Measurements from ENCODE around the gene PRPF38A.
"Not testable (repeated sequence)": the region's sequence is repeated elsewhere in the genome, so short reads cannot be mapped to it uniquely, and the experiment has no call there.

Gene PRPF38A

GRCh38 chr1:52404116-52404974 lies at the start of gene PRPF38A, which contains the start of gene ORC1:
TSS of gene PRPF38A (plus strand) at chr1:52404602. CDS start at chr1:52404750, 148 bp downstream.
TSS of gene ORC1 (minus strand) at chr1:52404423. CDS start at chr1:52402223, 2,200 bp downstream.
- DNase-seq (ENCODE audit: low spot score) = peak; percentile 99

DNA sequence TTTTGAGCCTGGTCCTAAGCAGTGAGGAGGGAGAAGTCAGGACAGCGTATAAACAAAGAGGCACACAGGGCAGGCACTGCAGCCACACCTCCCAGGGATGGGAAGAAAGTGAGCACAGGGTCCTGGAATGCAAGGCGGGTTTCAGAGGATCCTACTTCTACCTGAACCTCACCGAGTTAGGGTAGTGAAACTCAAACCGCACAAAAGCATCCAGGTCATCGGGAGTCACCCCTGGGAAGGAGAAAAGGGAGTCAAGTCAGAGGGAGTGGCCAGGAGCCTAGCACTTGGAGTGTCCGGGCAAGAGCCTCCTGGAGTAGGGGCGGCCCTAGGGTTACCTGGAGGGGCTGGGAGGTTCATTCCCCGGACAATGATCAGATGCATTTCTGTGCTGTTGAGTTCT lies 49.0 kb upstream of the PRPF38A start:
- no peak for DNase-seq (ENCODE audit: low spot score)

DNA sequence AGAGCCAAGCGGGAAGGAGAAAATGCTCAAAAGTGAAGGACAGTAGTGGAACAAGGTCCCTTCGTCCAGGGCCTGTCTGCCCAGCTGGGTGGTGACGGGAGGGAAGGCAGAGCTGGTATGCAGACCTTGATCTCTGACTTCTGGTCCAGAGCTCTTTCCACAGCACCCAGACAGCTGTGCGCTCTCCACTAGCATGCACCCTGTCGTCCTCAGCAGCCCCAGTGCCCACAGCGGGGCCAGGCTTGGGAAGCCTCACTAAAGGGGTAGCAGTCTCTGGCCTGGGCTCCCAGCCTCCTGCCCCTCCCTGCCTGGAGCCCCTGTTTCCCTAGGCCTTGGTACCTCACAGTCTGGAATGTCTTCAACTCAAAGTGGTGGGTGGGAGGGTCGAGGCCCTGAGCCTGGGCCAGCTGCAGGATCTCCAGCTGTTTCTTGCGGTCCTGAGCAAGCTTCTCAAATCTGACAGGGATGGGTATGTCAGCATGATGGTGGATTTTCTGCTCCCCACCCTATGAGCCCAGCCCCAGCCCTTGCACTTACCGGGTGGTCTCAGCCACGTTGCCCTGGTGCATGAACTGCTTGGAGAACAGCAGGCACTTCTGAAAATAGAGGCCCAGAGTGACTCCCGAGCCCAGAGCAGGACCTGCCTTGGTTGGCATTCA lies 48.4 kb upstream of the PRPF38A start:
- DNase-seq (ENCODE audit: low spot score) = no peak

GRCh38 chr1:52356818-52357355 lies 47.5 kb upstream of the PRPF38A start:
- DNase-seq (ENCODE audit: low spot score) = no peak

GRCh38 chr1:52357397-52357796 lies 47.0 kb upstream of the PRPF38A start:
- DNase-seq (ENCODE audit: low spot score) = no peak

GRCh38 chr1:52358851-52359497 lies 45.4 kb upstream of the PRPF38A start:
- no peak for DNase-seq (ENCODE audit: low spot score)

DNA sequence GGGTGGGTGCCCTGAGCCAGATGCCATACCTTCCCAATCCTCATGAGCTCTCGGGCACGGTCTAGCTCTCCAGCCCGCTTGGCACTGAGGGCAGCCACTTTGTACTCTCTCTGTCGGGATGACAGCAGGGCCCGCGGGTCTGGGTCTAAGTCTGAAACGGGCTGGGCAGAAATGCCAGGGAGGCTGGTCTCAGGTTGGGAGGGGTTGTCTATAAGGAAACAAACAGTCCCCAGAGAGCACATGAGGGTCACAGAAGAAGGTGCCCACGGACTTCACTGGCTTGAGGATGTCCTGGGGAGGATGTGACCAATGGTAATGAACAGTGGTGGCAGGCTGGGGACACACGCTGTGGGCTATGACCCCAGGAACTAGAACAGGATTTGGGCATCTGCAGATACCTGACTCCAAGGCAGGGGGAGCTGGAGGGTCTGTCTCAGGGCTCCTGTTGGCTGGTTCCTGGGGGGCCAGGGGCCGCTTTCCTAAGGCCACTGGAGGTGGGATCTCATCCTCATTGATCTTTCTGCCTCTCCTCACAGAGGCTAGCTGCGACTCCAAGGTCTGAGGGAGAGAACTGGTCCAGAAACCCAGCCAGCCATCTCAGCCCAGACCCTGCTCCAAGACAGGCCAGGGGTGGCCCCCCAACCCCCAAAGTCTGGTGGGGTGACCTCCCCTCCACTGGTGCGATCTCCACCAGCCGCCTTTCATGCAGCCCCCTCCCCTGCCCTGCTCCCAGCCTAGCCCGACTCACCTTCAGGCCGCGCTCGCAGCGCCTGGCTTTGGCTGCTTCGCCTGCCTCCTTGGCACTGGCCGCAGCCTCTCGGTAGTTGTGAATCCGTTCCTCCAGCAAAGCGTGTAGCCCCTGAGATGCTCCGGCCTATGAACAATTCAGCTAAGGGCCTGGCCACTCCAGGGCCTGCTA lies 44.5 kb upstream of the PRPF38A start:
- no peak for DNase-seq (ENCODE audit: low spot score)

DNA sequence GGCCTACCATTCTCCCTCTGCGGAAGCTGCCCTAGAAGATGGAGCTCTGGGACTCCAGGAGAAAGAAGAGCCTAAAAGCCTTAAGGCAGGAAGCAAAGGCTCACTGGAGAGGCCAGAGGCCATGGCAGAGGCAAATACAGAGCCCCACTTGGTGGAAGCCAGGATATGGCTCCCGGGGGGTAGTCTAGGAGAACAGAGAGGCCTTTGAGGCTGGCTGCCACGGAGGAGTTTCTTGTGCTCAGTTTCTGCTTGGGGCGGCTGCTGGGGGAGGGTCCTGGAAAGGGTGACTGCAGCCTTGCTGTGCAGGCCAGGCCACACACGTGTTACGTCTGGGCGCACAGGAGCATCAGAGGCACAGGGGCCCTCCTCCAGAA lies 43.8 kb upstream of the PRPF38A start:
- DNase-seq (ENCODE audit: low spot score) = no peak

DNA sequence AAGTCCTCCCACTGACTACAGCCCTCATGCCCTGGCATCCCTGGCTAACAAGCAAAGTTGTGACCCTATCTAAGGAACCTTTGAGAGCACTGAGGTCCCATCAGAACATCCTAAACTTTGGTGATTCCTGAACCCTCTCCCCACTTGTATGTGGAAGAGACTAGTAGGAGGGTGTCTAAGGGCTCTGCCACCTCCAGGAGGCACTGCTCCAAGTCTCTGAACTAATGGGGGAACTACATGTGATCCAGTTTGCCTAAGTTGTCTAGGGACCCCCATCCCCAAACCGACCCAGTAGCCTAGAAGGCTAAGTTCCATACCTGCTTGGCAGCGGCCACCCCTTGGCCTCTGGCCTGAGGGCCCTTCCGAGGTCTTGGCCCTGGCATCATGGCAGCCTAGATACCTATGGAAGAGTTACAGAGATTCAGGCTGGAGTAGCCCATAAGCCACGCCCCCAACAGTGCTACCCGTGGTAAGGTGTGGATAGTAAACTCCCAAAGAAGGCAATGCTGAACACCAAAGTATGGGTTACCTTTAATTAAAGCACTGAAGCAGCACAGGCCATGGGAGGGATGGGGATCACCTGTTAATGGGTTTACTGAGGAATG lies 40.1 kb upstream of the PRPF38A start:
- peak; percentile 19 for DNase-seq (ENCODE audit: low spot score)

DNA sequence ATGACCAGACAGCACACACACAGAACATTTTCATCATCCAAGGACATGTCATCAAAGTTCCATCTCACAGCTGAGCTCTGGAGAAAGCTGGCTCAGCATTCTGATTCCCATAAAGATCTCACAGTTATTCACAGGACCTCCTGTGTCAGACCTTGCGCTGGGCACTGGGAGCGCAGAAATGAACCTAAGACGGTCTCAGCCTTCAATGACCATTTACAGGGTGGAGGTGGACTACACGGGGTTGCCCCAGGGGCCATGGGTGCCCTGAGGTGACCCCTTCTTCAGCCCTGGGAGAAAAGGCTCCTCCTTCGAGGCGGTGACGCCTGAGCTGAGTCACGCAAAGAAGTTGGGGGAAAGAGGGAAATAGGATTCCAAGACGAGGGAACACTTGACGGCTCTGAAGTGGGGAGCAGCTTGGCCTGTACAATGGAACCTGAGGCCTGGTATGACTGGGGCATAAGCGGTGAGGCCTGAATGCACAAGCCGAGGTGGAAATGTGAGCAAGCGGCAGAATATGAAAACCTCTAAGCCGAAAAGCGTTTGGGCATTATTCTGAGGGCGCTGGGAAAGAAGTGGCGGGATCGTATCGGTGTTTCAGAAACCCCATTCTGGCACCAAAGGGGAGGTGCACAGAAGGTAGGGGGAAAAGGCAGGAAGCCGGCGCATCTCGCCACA lies 39.2 kb upstream of the PRPF38A start:
- DNase-seq (ENCODE audit: low spot score) = peak; percentile 35

GRCh38 chr1:52365746-52366516 lies 38.5 kb upstream of the PRPF38A start, which contains the start of gene CC2D1B:
TSS of gene CC2D1B (minus strand) at chr1:52366205. CDS start at chr1:52364620, 1,585 bp downstream.
- DNase-seq (ENCODE audit: low spot score) = peak; percentile 94

GRCh38 chr1:52366517-52366827 lies 37.9 kb upstream of the PRPF38A start:
- DNase-seq (ENCODE audit: low spot score) = no peak

DNA sequence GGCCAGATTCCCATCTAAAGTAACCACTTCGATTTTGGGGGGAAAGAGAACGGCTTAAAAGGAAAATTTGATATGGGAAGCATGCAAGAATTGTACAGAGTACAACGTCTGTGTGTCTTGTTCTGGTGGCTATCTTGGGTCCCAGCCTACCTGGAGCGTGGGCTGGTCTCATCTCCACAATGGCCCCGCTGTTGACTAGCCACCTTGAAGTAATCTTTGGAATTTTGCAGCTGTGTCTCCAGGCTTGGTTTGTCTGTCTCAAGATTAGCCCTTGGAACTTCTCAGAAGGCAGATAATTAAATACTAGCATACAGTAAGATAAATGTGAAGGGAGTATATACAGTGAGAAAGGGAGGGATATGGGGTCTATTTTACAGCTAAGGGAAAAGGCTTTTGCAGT lies 37.1 kb upstream of the PRPF38A start:
- no peak for DNase-seq (ENCODE audit: low spot score)

DNA sequence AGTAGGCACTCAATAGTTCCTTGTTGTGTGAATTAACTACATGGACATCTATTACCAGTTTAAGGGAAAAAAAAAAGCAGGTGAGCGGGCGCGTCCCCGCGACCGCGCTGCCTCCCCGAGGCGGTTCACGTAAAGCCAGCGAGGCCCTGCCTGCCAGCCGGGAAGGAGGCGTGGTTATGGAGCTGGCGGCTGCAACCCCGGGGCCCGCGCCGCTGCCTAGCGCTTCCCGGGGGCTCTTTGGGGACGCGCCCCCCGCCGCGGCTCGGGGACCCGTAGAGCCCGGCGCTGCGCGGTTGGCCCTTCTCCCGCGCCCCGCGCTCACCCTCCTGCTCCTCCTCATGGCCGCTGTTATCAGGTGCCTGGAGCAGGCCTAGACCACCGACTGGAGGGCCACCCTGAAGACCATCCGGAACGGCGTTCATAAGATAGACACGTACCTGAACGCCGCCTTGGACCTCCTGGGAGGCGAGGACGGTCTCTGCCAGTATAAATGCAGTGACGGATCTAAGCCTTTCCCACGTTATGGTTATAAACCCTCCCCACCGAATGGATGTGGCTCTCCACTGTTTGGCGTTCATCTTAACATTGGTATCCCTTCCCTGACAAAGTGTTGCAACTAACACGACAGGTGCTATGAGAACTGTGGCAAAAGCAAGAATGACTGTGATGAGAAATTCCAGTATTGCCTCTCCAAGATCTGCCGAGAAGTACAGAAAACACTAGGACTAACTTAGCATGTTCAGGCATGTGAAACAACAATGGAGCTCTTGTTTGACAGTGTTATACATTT lies 35.8 kb upstream of the PRPF38A start:
- peak; percentile 47 for DNase-seq (ENCODE audit: low spot score)

GRCh38 chr1:52369851-52370250 lies 34.6 kb upstream of the PRPF38A start:
- not testable (repeated sequence) for DNase-seq (ENCODE audit: low spot score)

DNA sequence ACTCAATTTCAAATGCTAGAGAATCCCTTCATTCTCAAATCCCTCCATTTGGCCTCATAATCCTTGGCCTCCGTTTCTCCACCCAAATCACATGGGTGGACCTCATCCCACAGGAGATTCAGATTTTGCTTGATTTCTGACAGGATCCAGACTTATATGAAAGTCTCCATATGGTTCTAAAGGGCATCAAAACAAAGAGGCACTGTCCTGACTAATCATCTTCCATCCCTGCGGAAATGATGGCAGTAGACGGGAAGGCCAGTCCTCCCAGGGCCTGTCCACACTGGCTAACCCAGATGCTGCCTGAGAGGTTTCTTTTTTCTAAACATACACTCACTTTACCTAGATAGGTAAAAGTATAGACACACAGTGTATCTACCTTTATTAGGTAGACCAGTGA lies 19.0 kb upstream of the PRPF38A start:
- no peak for DNase-seq (ENCODE audit: low spot score)

- DNase-seq (ENCODE audit: low spot score) = no peak
These were observed 17.9 kb upstream of the PRPF38A start for GRCh38 chr1:52386458-52386857.

DNA sequence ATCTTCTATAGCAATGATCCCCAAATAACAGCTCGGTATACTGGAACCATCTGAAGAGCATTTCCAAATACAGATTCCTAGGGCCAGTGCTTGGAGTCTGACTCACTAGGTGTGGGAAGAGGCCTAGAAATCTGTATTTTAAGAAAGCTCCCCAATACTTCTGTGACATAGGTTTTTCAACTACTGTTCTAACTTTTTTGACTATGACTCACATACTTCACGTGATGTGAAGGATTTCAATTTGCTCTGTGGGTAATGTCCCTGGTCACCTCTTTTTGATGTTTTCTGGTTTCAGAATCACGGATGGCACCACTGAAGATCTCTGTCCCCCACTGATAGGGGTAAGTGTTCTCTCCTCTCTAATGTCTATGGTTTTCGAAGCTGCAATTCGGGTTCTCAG lies 11.2 kb upstream of the PRPF38A start:
- DNase-seq (ENCODE audit: low spot score) = no peak

DNA sequence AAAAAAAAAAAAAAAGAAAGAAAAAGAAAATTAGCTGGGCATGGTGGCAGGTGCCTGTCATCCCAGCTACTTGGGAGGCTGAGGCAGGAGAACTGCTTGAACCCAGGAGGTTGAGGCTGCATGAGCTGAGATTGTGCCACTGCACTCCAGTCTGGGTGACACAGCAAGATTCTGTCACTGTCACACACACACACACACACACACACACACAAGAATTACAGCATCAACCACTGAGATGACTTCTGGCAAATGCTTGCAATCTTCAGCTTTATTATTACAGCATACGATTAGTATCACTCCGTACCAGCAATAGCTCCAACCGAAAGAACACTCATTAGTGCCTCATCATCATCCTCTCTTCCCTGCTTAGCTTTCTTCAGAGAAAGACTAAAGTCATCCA lies 4.8 kb upstream of the PRPF38A start:
- DNase-seq (ENCODE audit: low spot score) = no peak

Data from hematopoietic multipotent progenitor cell treated with erythropoietin and hydrocortisone succinate and interleukin-3 and kit ligand, for 15 days (in vitro differentiated cells).